ENCODE data around the gene ZBTB6. TPM values are rescaled to one million over a fixed set of nuclear protein-coding genes. Genes with fewer than 3 reads are reported as not detected.

Gene ZBTB6
- total RNA-seq, 1 donor from 2014 or later: 7.4 TPM

DNA sequence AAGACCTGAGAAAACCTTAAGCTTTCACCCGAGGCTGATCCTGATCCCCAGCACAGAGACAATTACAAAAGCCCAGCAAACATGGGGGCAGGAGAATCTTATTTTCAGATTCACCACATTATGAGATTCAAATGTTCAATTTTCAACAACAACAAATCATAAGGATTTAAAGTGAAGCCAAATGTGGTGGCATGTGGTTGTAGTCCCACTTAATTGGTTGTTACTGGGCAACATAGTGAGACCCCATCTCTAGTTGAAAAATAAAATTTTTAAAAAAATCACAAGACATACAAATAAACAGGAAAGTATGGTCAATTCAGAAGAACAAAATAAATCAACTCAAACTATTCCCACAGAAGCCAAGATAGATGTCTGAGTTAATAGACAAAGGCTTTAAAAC lies 23.8 kb upstream of the ZBTB6 start:
- Mint-ChIP-seq H3K27me3 (ENCODE audit: unreplicated experiment) (peaks cover 11% of the 10 kb centered on the region), H3K27ac (ENCODE audit: unreplicated experiment) (no peak overlapping the region), H3K4me3 (ENCODE audit: unreplicated experiment) (no peak overlapping the region), H3K36me3 (ENCODE audit: low read depth, unreplicated experiment) (peaks cover 6% of the 10 kb centered on the region), H3K4me1 (ENCODE audit: unreplicated experiment) (peaks cover 26% of the 10 kb centered on the region), H3K9me3 (ENCODE audit: unreplicated experiment) (no peaks in the 10 kb centered on the region)
- no peak for DNase-seq (ENCODE audit: low spot score)
- TF ChIP-seq, protein P1, sequence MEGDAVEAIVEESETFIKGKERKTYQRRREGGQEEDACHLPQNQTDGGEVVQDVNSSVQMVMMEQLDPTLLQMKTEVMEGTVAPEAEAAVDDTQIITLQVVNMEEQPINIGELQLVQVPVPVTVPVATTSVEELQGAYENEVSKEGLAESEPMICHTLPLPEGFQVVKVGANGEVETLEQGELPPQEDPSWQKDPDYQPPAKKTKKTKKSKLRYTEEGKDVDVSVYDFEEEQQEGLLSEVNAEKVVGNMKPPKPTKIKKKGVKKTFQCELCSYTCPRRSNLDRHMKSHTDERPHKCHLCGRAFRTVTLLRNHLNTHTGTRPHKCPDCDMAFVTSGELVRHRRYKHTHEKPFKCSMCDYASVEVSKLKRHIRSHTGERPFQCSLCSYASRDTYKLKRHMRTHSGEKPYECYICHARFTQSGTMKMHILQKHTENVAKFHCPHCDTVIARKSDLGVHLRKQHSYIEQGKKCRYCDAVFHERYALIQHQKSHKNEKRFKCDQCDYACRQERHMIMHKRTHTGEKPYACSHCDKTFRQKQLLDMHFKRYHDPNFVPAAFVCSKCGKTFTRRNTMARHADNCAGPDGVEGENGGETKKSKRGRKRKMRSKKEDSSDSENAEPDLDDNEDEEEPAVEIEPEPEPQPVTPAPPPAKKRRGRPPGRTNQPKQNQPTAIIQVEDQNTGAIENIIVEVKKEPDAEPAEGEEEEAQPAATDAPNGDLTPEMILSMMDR (IDR thresholded peaks at IDR 0.05; ENCODE audit: unreplicated experiment): no peak

DNA sequence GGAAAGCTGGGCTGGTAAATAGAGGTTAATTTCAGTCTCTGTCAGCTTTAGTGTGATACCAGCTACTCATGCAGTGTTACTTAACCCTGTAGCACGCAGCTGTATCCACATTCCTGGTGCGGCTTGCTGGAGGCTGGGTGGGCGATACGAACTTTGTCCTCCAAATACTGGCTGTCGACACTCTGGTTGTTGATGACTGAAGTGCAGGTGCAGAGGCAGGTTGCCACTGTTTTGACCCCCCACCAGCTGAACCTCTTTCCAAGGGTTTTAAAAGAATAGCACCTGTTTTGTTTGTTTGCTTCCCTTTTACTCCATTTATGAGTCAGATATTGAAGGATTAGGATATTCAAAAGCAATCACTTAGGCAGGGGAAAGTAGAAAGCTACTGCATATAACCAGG lies 23.3 kb upstream of the ZBTB6 start:
- Mint-ChIP-seq H3K27me3 (ENCODE audit: unreplicated experiment) (peaks cover 8% of the 10 kb centered on the region), H3K9me3 (ENCODE audit: unreplicated experiment) (no peaks in the 10 kb centered on the region), H3K27ac (ENCODE audit: unreplicated experiment) (no peak overlapping the region), H3K4me1 (ENCODE audit: unreplicated experiment) (peaks cover 23% of the 10 kb centered on the region), H3K36me3 (ENCODE audit: low read depth, unreplicated experiment) (peaks cover 6% of the 10 kb centered on the region), H3K4me3 (ENCODE audit: unreplicated experiment) (no peak overlapping the region)
- TF ChIP-seq, protein P1 (IDR thresholded peaks at IDR 0.05; ENCODE audit: unreplicated experiment): no peak
- no peak for DNase-seq (ENCODE audit: low spot score)

GRCh38 chr9:122931226-122932121 lies 18.4 kb upstream of the ZBTB6 start, which contains the start of gene ZBTB26:
ZBTB26 (minus strand) TSS chr9:122931512; CDS start chr9:122919934, 11,578 bp downstream.
- DNase-seq (ENCODE audit: low spot score): peak; percentile 91
- no peaks in the 10 kb centered on the region for H3K36me3 Mint-ChIP-seq (ENCODE audit: low read depth, unreplicated experiment)
- H3K9me3 Mint-ChIP-seq (ENCODE audit: unreplicated experiment): no peaks in the 10 kb centered on the region
- TF ChIP-seq, protein P1 (IDR thresholded peaks at IDR 0.05; ENCODE audit: unreplicated experiment): no peak
- peaks cover 13% of the 10 kb centered on the region for H3K4me1 Mint-ChIP-seq (ENCODE audit: unreplicated experiment)
- H3K4me3 Mint-ChIP-seq (ENCODE audit: unreplicated experiment): no peak within 1 kb of the TSS
- H3K27ac Mint-ChIP-seq (ENCODE audit: unreplicated experiment): peak within 1 kb of the TSS; percentile 98
- H3K27me3 Mint-ChIP-seq (ENCODE audit: unreplicated experiment): peaks cover 5% of the 10 kb centered on the region

DNA sequence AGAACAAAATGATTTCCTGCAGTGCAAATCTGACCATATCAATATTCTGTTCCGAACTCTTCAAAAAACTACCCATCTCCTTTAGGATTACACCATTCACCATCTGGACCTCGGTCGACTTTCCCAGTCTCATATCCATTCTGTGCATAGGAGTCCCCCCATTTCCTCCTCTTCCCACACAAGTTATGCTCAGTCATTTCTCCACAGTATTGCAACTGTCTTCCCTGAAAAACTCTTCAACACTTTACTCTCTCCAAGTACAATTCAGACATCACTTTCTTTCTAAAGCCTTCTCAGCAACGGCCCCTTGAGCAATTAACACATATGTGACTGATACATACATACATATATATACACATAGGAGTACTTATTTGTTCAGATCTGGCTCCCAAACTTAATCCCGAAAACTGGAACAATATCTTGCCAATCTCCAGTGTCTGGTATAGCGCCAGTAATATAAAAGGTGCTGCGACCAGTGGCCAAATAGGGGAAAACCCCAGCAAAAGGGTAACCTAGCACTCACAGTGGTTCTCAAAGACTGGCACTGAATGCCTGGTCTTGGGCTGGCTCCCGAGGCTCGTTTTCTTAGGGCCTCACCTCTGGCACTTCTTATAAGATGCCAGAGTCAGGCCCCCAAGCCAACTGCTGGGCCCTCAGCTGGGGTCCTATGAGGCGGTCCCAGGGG lies 17.6 kb upstream of the ZBTB6 start:
- Mint-ChIP-seq H3K27me3 (ENCODE audit: unreplicated experiment) (peaks cover 5% of the 10 kb centered on the region), H3K4me3 (ENCODE audit: unreplicated experiment) (no peak overlapping the region), H3K4me1 (ENCODE audit: unreplicated experiment) (peaks cover 13% of the 10 kb centered on the region), H3K36me3 (ENCODE audit: low read depth, unreplicated experiment) (no peaks in the 10 kb centered on the region), H3K9me3 (ENCODE audit: unreplicated experiment) (no peaks in the 10 kb centered on the region), H3K27ac (ENCODE audit: unreplicated experiment) (no peak overlapping the region)
- TF ChIP-seq, protein P1 (IDR thresholded peaks at IDR 0.05; ENCODE audit: unreplicated experiment): no peak
- no peak for DNase-seq (ENCODE audit: low spot score)
